CD4-positive, alpha-beta memory T cell (primary cell): ENCODE data around the gene C19orf25. TPM values are rescaled to one million over a fixed set of nuclear protein-coding genes. Genes with fewer than 3 reads are reported as not detected.

ENCODE experiments used
- CTCF ChIA-PET: fragments of 350-600 bp; sonication (Branson Sonifier 250); formaldehyde crosslinking; loops from one replicate; lab custom pipeline; 2021; ENCODE audit warnings: inconsistent platforms; ENCODE audit not compliant: partially characterized antibody; lab: Charles Lee
- POLR2A ChIA-PET: fragments of 350-600 bp; sonication (Branson Sonifier 250); formaldehyde crosslinking; loops from one replicate; lab custom pipeline; 2021; ENCODE audit not compliant: partially characterized antibody; lab: Charles Lee
- DNase-seq, 5 donors: peaks; one replicate each; pipeline versions ENCODE4 v3.0.0 to v3.0.0-alpha.2; 2020 to 2022; ENCODE audit warnings: mixed read lengths in 1 of 5
- H3K27ac ChIP-seq: one replicate; pipeline ENCODE4 v1.7.0; 2013; ENCODE audit warnings: low read depth, low read length
- H3K27me3 ChIP-seq: 2 replicates; pipeline ENCODE4 v1.7.0; 2013; ENCODE audit warnings: mild to moderate bottlenecking, low read length, moderate library complexity; ENCODE audit not compliant: insufficient read depth
- H3K36me3 ChIP-seq: 2 replicates; pipeline ENCODE4 v1.7.0; 2013; ENCODE audit warnings: mild to moderate bottlenecking, low read length, moderate library complexity; ENCODE audit not compliant: insufficient read depth
- H3K4me1 ChIP-seq: 2 replicates; pipeline ENCODE4 v1.7.0; 2013; ENCODE audit warnings: mild to moderate bottlenecking, low read length, moderate library complexity; ENCODE audit not compliant: insufficient read depth
- H3K4me3 ChIP-seq, 2 donors: one replicate each; pipeline ENCODE4 v1.7.0; 2013; ENCODE audit warnings: low read length in 2 of 2, mild to moderate bottlenecking in 1 of 2
- H3K9me3 ChIP-seq, 2 donors: one replicate each; pipeline ENCODE4 v1.7.0; 2013; ENCODE audit warnings: low read length in 2 of 2, control low read depth in 1 of 2; ENCODE audit not compliant: control insufficient read depth in 1 of 2
- H3K27ac Mint-ChIP-seq, 7 donors: one replicate each; pipeline ENCODE4 v1.8.0; 2020 to 2021; ENCODE audit warnings: mixed read lengths in 7 of 7, mild to moderate bottlenecking in 6 of 7, inconsistent platforms in 3 of 7, moderate library complexity in 3 of 7
- H3K27me3 Mint-ChIP-seq, 2 donors: one replicate each; pipeline ENCODE4 v1.8.0; 2020 to 2021; ENCODE audit warnings: mixed read lengths in 2 of 2
- H3K36me3 Mint-ChIP-seq, 2 donors: one replicate each; pipeline ENCODE4 v1.8.0; 2020 to 2021; ENCODE audit warnings: mixed read lengths in 2 of 2, inconsistent platforms in 1 of 2, mild to moderate bottlenecking in 1 of 2
- H3K4me1 Mint-ChIP-seq, 4 donors: one replicate each; pipeline ENCODE4 v1.8.0; 2020 to 2021; ENCODE audit warnings: mixed read lengths in 4 of 4, mild to moderate bottlenecking in 1 of 4
- H3K4me3 Mint-ChIP-seq, 8 donors: one replicate each; pipeline ENCODE4 v1.8.0; 2020 to 2021; ENCODE audit warnings: mixed read lengths in 8 of 8, mild to moderate bottlenecking in 7 of 8, moderate library complexity in 6 of 8, inconsistent platforms in 3 of 8
- H3K9me3 Mint-ChIP-seq, 8 donors: one replicate each; pipeline ENCODE4 v1.8.0; 2020 to 2021; ENCODE audit warnings: mixed read lengths in 8 of 8, mild to moderate bottlenecking in 5 of 8, inconsistent platforms in 3 of 8, moderate library complexity in 1 of 8
- intact Hi-C: fragments of 100-400 bp; cut with micrococcal nuclease; formaldehyde crosslinking; loops from one replicate; pipeline ENCODE4 v1.15.1; 2023
- polyA plus RNA-seq, 2 donors: library from polyadenylated mRNA; unstranded; fragments of 300-500 nt; fragmentation: Illumina TruSeq; gene quantifications; one replicate each; pipeline ENCODE4 v1.2.3, GENCODE V29; 2021
- total RNA-seq, 2 experiments: library from RNA; stranded (reverse); gene quantifications; one replicate each; pipeline ENCODE4 v1.2.3, GENCODE V29; 2021

C19orf25 gene
- total and polyA plus RNA-seq, 4 experiments from 2014 or later, result 41.5 to 79.8 (median 58.8) TPM

- DNase-seq, result peak; percentile 93 to 97 (median 96)
- Histone ChIP-seq H3K27me3 (no peaks in the 10 kb centered on the region), H3K9me3 (no peaks in the 10 kb centered on the region), H3K36me3 (peaks cover 43% of the 10 kb centered on the region), H3K27ac (peak within 1 kb of the TSS; percentile 93), H3K4me3 (peak within 1 kb of the TSS; percentile 47 to 79), H3K4me1 (peaks cover 29% of the 10 kb centered on the region)
- ChIA-PET POLR2A (interaction anchor here (0.8 to 2.1 kb wide), 7 partner anchors 29 to 169 kb away, joined by 3 to 12 read pairs (median 3); partner anchors contain the start of genes CIRBP and PCSK4), CTCF (interaction anchor here (0.7 to 1.8 kb wide), 4 partner anchors 11 to 71 kb away, joined by 3 to 9 read pairs (median 4); no protein-coding TSS in a partner anchor)
- Mint-ChIP-seq H3K27ac (peak within 1 kb of the TSS; percentile 98 to 99 (median 99)), H3K9me3 (peaks cover 0 to 5% (median 0%) of the 10 kb centered on the region in 8 donors), H3K4me3 (peak within 1 kb of the TSS; percentile 97 to 99 (median 98)), H3K27me3 (no peaks in the 10 kb centered on the region), H3K36me3 (peaks cover 28 to 49% of the 10 kb centered on the region in 2 donors), H3K4me1 (peaks cover 1 to 38% (median 19%) of the 10 kb centered on the region in 4 donors)
- intact Hi-C loops, result loop anchor here (1.0 kb wide), 3 partner anchors 31 to 163 kb away; partner anchors contain the start of genes DAZAP1, FAM174C and NDUFS7
These were observed 40.7 kb downstream of the C19orf25 start, which contains the start of gene RPS15 for GRCh38 chr19:1438035-1438932. Gene RPS15 (plus strand): TSS chr19:1438396. CDS start chr19:1438426, 30 bp downstream.

- intact Hi-C loops, result loop anchor here (1.0 kb wide), 3 partner anchors 30 to 162 kb away; partner anchors contain the start of genes DAZAP1, FAM174C and NDUFS7
- Mint-ChIP-seq H3K27me3 (no peaks in the 10 kb centered on the region), H3K9me3 (peaks cover 0 to 5% (median 0%) of the 10 kb centered on the region in 8 donors), H3K36me3 (peaks cover 28 to 48% of the 10 kb centered on the region in 2 donors), H3K4me1 (peaks cover 1 to 36% (median 19%) of the 10 kb centered on the region in 4 donors), H3K27ac (peak overlapping the region in 4 of 7 donors; percentile 67 to 99 (median 98)), H3K4me3 (peak overlapping the region in 4 of 8 donors; percentile 17 to 99 (median 98))
- H3K36me3 ChIP-seq, result peaks cover 50% of the 10 kb centered on the region
- CTCF ChIA-PET, result interaction anchor here (0.7 to 1.8 kb wide), 5 partner anchors 10 to 71 kb away, joined by 3 to 9 read pairs (median 3); no protein-coding TSS in a partner anchor
- H3K27me3 ChIP-seq, result no peaks in the 10 kb centered on the region
- no peaks in the 10 kb centered on the region for H3K9me3 ChIP-seq
- no peak for DNase-seq
- H3K4me1 ChIP-seq, result peaks cover 29% of the 10 kb centered on the region
- H3K27ac ChIP-seq, result no peak overlapping the region
- POLR2A ChIA-PET, result interaction anchor here (0.8 to 2.1 kb wide), 5 partner anchors 28 to 168 kb away, joined by 3 to 12 read pairs (median 3); partner anchors contain the start of genes CIRBP and PCSK4
- peak overlapping the region in 1 of 2 donors; percentile 79 for H3K4me3 ChIP-seq
These were observed 41.4 kb downstream of the C19orf25 start for GRCh38 chr19:1437609-1438008.

- Histone ChIP-seq H3K4me3 (no peak overlapping the region), H3K27me3 (no peaks in the 10 kb centered on the region), H3K36me3 (peaks cover 43% of the 10 kb centered on the region), H3K9me3 (no peaks in the 10 kb centered on the region), H3K4me1 (peaks cover 23% of the 10 kb centered on the region), H3K27ac (no peak overlapping the region)
- H3K27ac Mint-ChIP-seq, result peak overlapping the region in 1 of 7 donors; percentile 30
- ChIA-PET CTCF (interaction anchor here (1.5 kb wide), 1 partner anchor 10 kb away, joined by 6 read pairs; no protein-coding TSS in a partner anchor), POLR2A (no interaction called here)
- peaks cover 0 to 3% (median 0%) of the 10 kb centered on the region in 8 donors for H3K9me3 Mint-ChIP-seq
- H3K36me3 Mint-ChIP-seq, result peaks cover 14 to 35% of the 10 kb centered on the region in 2 donors
- DNase-seq, result no peak
- no peaks in the 10 kb centered on the region for H3K27me3 Mint-ChIP-seq
- H3K4me3 Mint-ChIP-seq, result peak overlapping the region in 1 of 8 donors; percentile 20
- peaks cover 0 to 21% (median 13%) of the 10 kb centered on the region in 4 donors for H3K4me1 Mint-ChIP-seq
- intact Hi-C loops, result no loop called here
These were observed 43.5 kb downstream of the C19orf25 start for GRCh38 chr19:1435378-1435989.

GRCh38 chr19:1434577-1435060, 44.4 kb downstream of the C19orf25 start:
- Mint-ChIP-seq H3K4me1 (peaks cover 0 to 13% (median 7%) of the 10 kb centered on the region in 4 donors), H3K27ac (no peak overlapping the region), H3K4me3 (no peak overlapping the region), H3K27me3 (no peaks in the 10 kb centered on the region), H3K36me3 (peaks cover 9 to 29% of the 10 kb centered on the region in 2 donors), H3K9me3 (peaks cover 0 to 3% (median 0%) of the 10 kb centered on the region in 8 donors)
- no peak for DNase-seq
- Histone ChIP-seq H3K36me3 (peaks cover 37% of the 10 kb centered on the region), H3K9me3 (no peaks in the 10 kb centered on the region), H3K27me3 (no peaks in the 10 kb centered on the region), H3K4me1 (peaks cover 14% of the 10 kb centered on the region), H3K4me3 (no peak overlapping the region), H3K27ac (no peak overlapping the region)
- ChIA-PET POLR2A (interaction anchor here (1.7 kb wide), 1 partner anchor 26 kb away, joined by 5 read pairs; no protein-coding TSS in a partner anchor), CTCF (no interaction called here)
- intact Hi-C loops, result no loop called here

GRCh38 chr19:1434040-1434366, 45.0 kb downstream of the C19orf25 start:
- CTCF ChIA-PET, result no interaction called here

GRCh38 chr19:1433119-1434039, 45.6 kb downstream of the C19orf25 start:
- H3K27me3 ChIP-seq, result no peaks in the 10 kb centered on the region
- Mint-ChIP-seq H3K27me3 (no peaks in the 10 kb centered on the region), H3K36me3 (peaks cover 8 to 25% of the 10 kb centered on the region in 2 donors), H3K4me1 (peaks cover 0 to 8% (median 3%) of the 10 kb centered on the region in 4 donors), H3K9me3 (peaks cover 0 to 3% (median 0%) of the 10 kb centered on the region in 8 donors), H3K4me3 (no peak overlapping the region), H3K27ac (no peak overlapping the region)
- no peak overlapping the region for H3K4me3 ChIP-seq
- no peak for DNase-seq
- intact Hi-C loops, result no loop called here
- H3K36me3 ChIP-seq, result peaks cover 40% of the 10 kb centered on the region
- no peaks in the 10 kb centered on the region for H3K9me3 ChIP-seq
- no peak overlapping the region for H3K27ac ChIP-seq
- POLR2A ChIA-PET, result interaction anchor here (1.7 kb wide), 1 partner anchor 24 kb away, joined by 5 read pairs; no protein-coding TSS in a partner anchor
- peaks cover 7% of the 10 kb centered on the region for H3K4me1 ChIP-seq
- CTCF ChIA-PET, result no interaction called here

More at GRCh38 chr19:1434040-1434366, 45.0 kb downstream of the C19orf25 start:
- Mint-ChIP-seq H3K27me3 (no peaks in the 10 kb centered on the region), H3K4me3 (no peak overlapping the region), H3K4me1 (peaks cover 0 to 10% (median 4%) of the 10 kb centered on the region in 4 donors), H3K27ac (no peak overlapping the region), H3K36me3 (peaks cover 8 to 26% of the 10 kb centered on the region in 2 donors), H3K9me3 (peaks cover 0 to 3% (median 0%) of the 10 kb centered on the region in 8 donors)
- POLR2A ChIA-PET, result interaction anchor here (1.7 kb wide), 1 partner anchor 25 kb away, joined by 5 read pairs; no protein-coding TSS in a partner anchor
- no peaks in the 10 kb centered on the region for H3K9me3 ChIP-seq
- no peak for DNase-seq
- H3K4me3 ChIP-seq, result no peak overlapping the region
- no peak overlapping the region for H3K27ac ChIP-seq
- peaks cover 8% of the 10 kb centered on the region for H3K4me1 ChIP-seq
- H3K36me3 ChIP-seq, result peaks cover 39% of the 10 kb centered on the region
- intact Hi-C loops, result no loop called here
- H3K27me3 ChIP-seq, result no peaks in the 10 kb centered on the region
